Hippocampal formation (tissue), 2 donors: ENCODE data around the gene C1QA.

Source experiments
- DNase-seq, 2 donors: peaks; one replicate each; lab custom pipeline; 2025; lab: John Stamatoyannopoulos, UW

The C1QA gene

GRCh38 chr1:22612671-22613571 is 23.5 kb upstream of the C1QA start:
- DNase-seq, result no peak

GRCh38 chr1:22613572-22613918 is 22.9 kb upstream of the C1QA start:
- DNase-seq, result no peak

- DNase-seq, result no peak
Observed at GRCh38 chr1:22613951-22614350, 22.5 kb upstream of the C1QA start.

- no peak for DNase-seq
Observed at GRCh38 chr1:22615886-22616285, 20.5 kb upstream of the C1QA start.

- no peak for DNase-seq
Observed at GRCh38 chr1:22616571-22616970, 19.9 kb upstream of the C1QA start.

- DNase-seq, result no peak
Observed at GRCh38 chr1:22618056-22618455, 18.4 kb upstream of the C1QA start.

- no peak for DNase-seq
Observed at GRCh38 chr1:22619252-22619651, 17.2 kb upstream of the C1QA start.

GRCh38 chr1:22619798-22620197 is 16.6 kb upstream of the C1QA start:
- DNase-seq, result no peak

- DNase-seq, result no peak
Observed at GRCh38 chr1:22621761-22622160, 14.7 kb upstream of the C1QA start.

- no peak for DNase-seq
Observed at GRCh38 chr1:22625262-22625925, 11.0 kb upstream of the C1QA start.

- DNase-seq, result no peak
Observed at GRCh38 chr1:22626237-22627157, 9.9 kb upstream of the C1QA start.

GRCh38 chr1:22627331-22627730 is 9.1 kb upstream of the C1QA start:
- no peak for DNase-seq

- DNase-seq, result no peak
Observed at GRCh38 chr1:22628698-22629444, 7.6 kb upstream of the C1QA start.

GRCh38 chr1:22629886-22630285 is 6.5 kb upstream of the C1QA start:
- no peak for DNase-seq

- no peak for DNase-seq
Observed at GRCh38 chr1:22633697-22634463, 2.5 kb upstream of the C1QA start.

- no peak for DNase-seq
Observed at GRCh38 chr1:22635436-22635835, 992 bp upstream of the C1QA start.

GRCh38 chr1:22636927-22637326 is 499 bp downstream of the C1QA start:
- no peak for DNase-seq

GRCh38 chr1:22637907-22638445 is 1.5 kb downstream of the C1QA start:
- DNase-seq, result no peak

GRCh38 chr1:22638476-22639234 is 2.2 kb downstream of the C1QA start:
- no peak for DNase-seq

- DNase-seq, result no peak
Observed at GRCh38 chr1:22639286-22639685, 2.9 kb downstream of the C1QA start.
